HCT116 (cell line): ENCODE data around the gene NACC2. TPM values are rescaled to one million over a fixed set of nuclear protein-coding genes. Genes with fewer than 3 reads are reported as not detected.

Experiments used
- ATAC-seq: fragments of 200-7000 bp; cut with Tn5 transposase; 2 replicates; pipeline ENCODE4 v1.9.1; 2020; ENCODE audit warnings: mild to moderate bottlenecking, moderate library complexity
- BruUV-seq: library from RNA; stranded (reverse); fragments of 400-500 nt; replicated peaks from 2 replicates; lab custom pipeline; 2021; lab: Mats Ljungman, UMichigan
- CTCF ChIA-PET: fragments of 300-600 bp; sonication (Branson Sonifier 250); formaldehyde crosslinking; loops from one replicate; lab custom pipeline; 2021; ENCODE audit warnings: antibody characterized with exemption; lab: Charles Lee
- POLR2A ChIA-PET: fragments of 300-600, 350-600 bp; sonication (Branson Sonifier 250); formaldehyde crosslinking; loops from one replicate; lab custom pipeline; 2021; ENCODE audit warnings: antibody characterized with exemption; lab: Charles Lee
- RAD21 ChIA-PET, 2 experiments: fragments of 300-600 bp; sonication (Branson Sonifier 250); formaldehyde crosslinking; loops; one replicate each; lab custom pipeline; 2023; ENCODE audit warnings: low total read pairs in 2 of 2; ENCODE audit not compliant: uncharacterized antibody in 2 of 2, unreplicated experiment in 2 of 2, low non-redundant PET in 1 of 2; lab: Charles Lee
- DNase-seq: peaks from one replicate; pipeline ENCODE4 v3.0.0-alpha.2; 2010; ENCODE audit warnings: low read depth, low spot score
- H2AFZ ChIP-seq: fragments of 200-600 bp; shearing (Covaris generic), sonication (generic); 2 replicates; pipeline ENCODE4 v1.6.1; 2017; ENCODE audit warnings: low read depth, mixed run types, mixed read lengths, antibody characterized with exemption, low read length; ENCODE audit not compliant: poor library complexity, severe bottlenecking
- H3K27ac ChIP-seq: 2 replicates; pipeline ENCODE4 v1.5.1; 2012; ENCODE audit warnings: low read depth, low read length
- H3K27me3 ChIP-seq: fragments of 200-600 bp; sonication (generic); 2 replicates; pipeline ENCODE4 v1.6.1; 2016; ENCODE audit warnings: mixed run types, low read length, mixed read lengths; ENCODE audit not compliant: insufficient read depth
- H3K36me3 ChIP-seq, 2 experiments: fragments of 200-500 bp in 1 of 2; fragments of 200-600 bp in 1 of 2; sonication (Bioruptor generic) in 1 of 2; sonication (generic) in 1 of 2; 2 replicates each; pipeline versions ENCODE4 v1.5.1 to v1.6.1; 2014 to 2016; ENCODE audit warnings: low read length in 2 of 2, inconsistent platforms in 1 of 2, mixed read lengths in 1 of 2, mixed run types in 1 of 2; ENCODE audit not compliant: insufficient read depth in 2 of 2, control insufficient read depth in 1 of 2
- H3K4me1 ChIP-seq, 2 experiments: fragments of 200-600 bp in 1 of 2; sonication (generic) in 1 of 2; 2 replicates each; pipeline versions ENCODE4 v1.5.1 to v1.6.1; 2012 to 2017; ENCODE audit warnings: low read length in 2 of 2, inconsistent platforms in 1 of 2, mild to moderate bottlenecking in 1 of 2, mixed read lengths in 1 of 2, mixed run types in 1 of 2, moderate library complexity in 1 of 2; ENCODE audit not compliant: insufficient read depth in 2 of 2, control insufficient read depth in 1 of 2
- H3K4me2 ChIP-seq: fragments of 200-600 bp; sonication (generic); 2 replicates; pipeline ENCODE4 v1.6.1; 2017; ENCODE audit warnings: mixed run types, low read length, mixed read lengths
- H3K4me3 ChIP-seq, 2 experiments: fragments of 200-600 bp in 1 of 2; sonication (generic) in 1 of 2; replicated peaks in 1 of 2; 2 replicates each; pipeline ENCODE4 v1.5.1; 2011 to 2016; ENCODE audit warnings: low read length in 2 of 2, control low read depth in 1 of 2, low read depth in 1 of 2, mild to moderate bottlenecking in 1 of 2, mixed read lengths in 1 of 2, mixed run types in 1 of 2
- H3K79me2 ChIP-seq: fragments of 200-600 bp; sonication (generic); 2 replicates; pipeline ENCODE4 v1.6.1; 2017; ENCODE audit warnings: mild to moderate bottlenecking, mixed run types, low read length, moderate library complexity, mixed read lengths; ENCODE audit not compliant: insufficient read depth
- H3K9ac ChIP-seq: fragments of 200-600 bp; sonication (generic); 2 replicates; pipeline ENCODE4 v1.6.1; 2016; ENCODE audit warnings: low read length, mixed read lengths
- H3K9me2 ChIP-seq: fragments of 200-600 bp; sonication (generic), shearing (Covaris generic); 2 replicates; pipeline ENCODE4 v1.6.1; 2017; ENCODE audit warnings: mixed run types, mild to moderate bottlenecking, moderate library complexity; ENCODE audit not compliant: insufficient read depth
- H3K9me3 ChIP-seq, 2 experiments: fragments of 200-500 bp in 1 of 2; fragments of 200-600 bp in 1 of 2; sonication (Bioruptor generic) in 1 of 2; sonication (generic) in 1 of 2; 2 replicates each; pipeline ENCODE4 v1.6.1; 2014 to 2017; ENCODE audit warnings: low read length in 2 of 2, mixed read lengths in 2 of 2, inconsistent platforms in 1 of 2, low read depth in 1 of 2, mild to moderate bottlenecking in 1 of 2, mixed run types in 1 of 2, moderate library complexity in 1 of 2; ENCODE audit not compliant: control insufficient read depth in 1 of 2, insufficient read depth in 1 of 2
- H4K20me1 ChIP-seq: fragments of 200-600 bp; sonication (generic), shearing (Covaris generic); 2 replicates; pipeline ENCODE4 v1.6.1; 2017; ENCODE audit warnings: mixed run types, mild to moderate bottlenecking, moderate library complexity; ENCODE audit not compliant: insufficient read depth
- ATF3 ChIP-seq: IDR thresholded peaks from 2 replicates; pipeline ENCODE4 v1.6.1; 2012
- CBX3 ChIP-seq: IDR thresholded peaks from 2 replicates; pipeline ENCODE4 v1.6.1; 2012; ENCODE audit warnings: low read depth
- EZH2phosphoT487 ChIP-seq: fragments of 200-600 bp; IDR thresholded peaks from 2 replicates; pipeline ENCODE4 v1.6.1; 2018; ENCODE audit warnings: antibody characterized with exemption, borderline replicate concordance
- FOSL1 ChIP-seq: IDR thresholded peaks from 2 replicates; pipeline ENCODE4 v1.6.1; 2012; ENCODE audit warnings: low read depth
- REST ChIP-seq: IDR thresholded peaks from 2 replicates; pipeline ENCODE4 v1.6.1; 2012; ENCODE audit warnings: low read depth
- SIN3A ChIP-seq: IDR thresholded peaks from 2 replicates; pipeline ENCODE4 v1.6.1; 2012; ENCODE audit warnings: low read depth
- SP1 ChIP-seq: IDR thresholded peaks from 2 replicates; pipeline ENCODE4 v1.6.1; 2012; ENCODE audit warnings: low read depth
- TCF7L2 ChIP-seq: IDR thresholded peaks from 2 replicates; pipeline ENCODE4 v1.7.0; 2011; ENCODE audit warnings: borderline replicate concordance, inconsistent platforms; ENCODE audit not compliant: insufficient read depth, insufficient read length; ENCODE audit errors: extremely low read depth
- ZBTB33 ChIP-seq: IDR thresholded peaks from 2 replicates; pipeline ENCODE4 v1.6.1; 2011; ENCODE audit warnings: mild to moderate bottlenecking, low read length, moderate library complexity; ENCODE audit not compliant: insufficient replicate concordance; ENCODE audit errors: extremely low read depth
- ZFX ChIP-seq: fragments of 450-650 bp; IDR thresholded peaks from 2 replicates; pipeline ENCODE4 v1.6.1; 2017
- ZNF274 ChIP-seq: fragments of 200-500 bp; sonication (Bioruptor generic); IDR thresholded peaks from 2 replicates; pipeline ENCODE4 v1.6.1; 2014; ENCODE audit warnings: mild to moderate bottlenecking, low read depth, low read length, inconsistent platforms
- intact Hi-C: fragments of 100-400 bp; cut with micrococcal nuclease; formaldehyde crosslinking; loops from 2 replicates; pipeline ENCODE4 v1.10.0; 2022
- total RNA-seq: library from RNA; stranded (reverse); gene quantifications from one replicate; pipeline ENCODE4 v1.2.1, GENCODE V29; 2021; ENCODE audit not compliant: unreplicated experiment

NACC2 gene
- total RNA-seq, 1 experiment from 2014 or later: 27.8 TPM

- intact Hi-C loops: no loop called here
- CTCF ChIA-PET: no interaction called here
- no TSS peak for BruUV-seq
- Histone ChIP-seq H3K9me3 (no peaks in the 10 kb centered on the region), H3K27ac (no peak overlapping the region), H3K9me2 (no peaks in the 10 kb centered on the region), H3K79me2 (no peaks in the 10 kb centered on the region), H3K36me3 (no peaks in the 10 kb centered on the region), H3K4me1 (peaks cover 12 to 32% of the 10 kb centered on the region in 2 experiments), H3K9ac (no peak overlapping the region), H2AFZ (no peak overlapping the region), H4K20me1 (no peaks in the 10 kb centered on the region), H3K4me2 (no peak overlapping the region), H3K4me3 (no peak overlapping the region), H3K27me3 (no peaks in the 10 kb centered on the region)
- RAD21 ChIA-PET: interaction anchor here in 1 of 2 experiments (0.5 kb wide), 1 partner anchor 132 kb away, joined by 4 read pairs; no protein-coding TSS in a partner anchor
- DNase-seq: no peak
- ATAC-seq: no peak
- POLR2A ChIA-PET: no interaction called here
- no peak for TF ChIP-seq ZFX
- TF ChIP-seq CBX3: no peak
- no peak for TF ChIP-seq ZNF274
- TF ChIP-seq ATF3: no peak
- TF ChIP-seq REST: no peak
- TF ChIP-seq ZBTB33: no peak
- TF ChIP-seq FOSL1: no peak
- no peak for TF ChIP-seq EZH2phosphoT487
- TF ChIP-seq TCF7L2: no peak
- TF ChIP-seq SIN3A: no peak
- TF ChIP-seq SP1: no peak
- TF ChIP-seq, all 23 proteins: peak for 0
Observed at GRCh38 chr9:135991771-135992170, 103.3 kb downstream of the NACC2 start.
